ENCODE data around the gene PVR.

PVR gene

DNA sequence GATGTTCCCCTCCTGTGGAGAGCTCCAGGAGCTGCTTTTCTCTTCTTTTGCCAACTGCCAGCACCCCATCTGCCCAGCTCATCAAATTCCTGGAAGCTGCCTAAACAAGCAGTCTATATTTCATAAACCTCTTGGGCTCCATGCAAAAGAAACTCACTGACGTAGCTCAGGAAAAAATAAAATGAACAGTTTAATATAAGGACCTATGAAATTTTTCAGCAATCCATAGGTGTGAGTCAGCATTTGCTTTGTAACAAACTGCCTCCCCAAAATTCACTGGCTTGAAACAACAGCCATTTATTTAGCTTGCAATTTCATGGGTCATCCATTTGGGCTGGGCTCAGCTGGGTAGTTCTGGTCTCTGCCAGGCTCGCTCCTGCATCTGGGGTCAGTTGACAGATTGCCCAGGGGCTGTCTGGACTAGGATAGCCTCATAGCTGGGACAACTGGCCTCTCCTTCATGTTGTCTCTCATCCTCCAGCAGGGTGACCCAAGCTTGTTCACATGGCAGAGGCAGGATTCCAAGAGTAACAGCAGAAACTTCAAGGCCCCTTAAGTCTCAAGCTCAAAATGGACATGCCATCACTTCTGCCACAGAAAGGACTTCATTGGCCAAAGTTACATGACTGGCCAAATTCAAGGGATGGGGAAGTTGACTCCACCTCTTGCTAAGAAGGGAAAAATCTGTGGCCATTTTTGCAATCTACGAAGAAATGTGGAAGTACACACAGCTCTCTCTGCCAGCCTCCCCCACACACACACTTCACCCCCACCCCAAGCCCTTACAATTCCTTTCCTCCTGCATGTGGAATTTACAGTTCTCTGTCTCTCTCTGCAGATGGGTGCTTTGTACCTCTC lies 7.9 kb upstream of the PVR start:
- Histone ChIP-seq H3K4me2 (ENCODE audit: low read length) (no peak overlapping the region), H3K9me3 (ENCODE audit: control insufficient read depth, insufficient read depth, low read length) (no peaks in the 10 kb centered on the region), H3K4me3 (ENCODE audit: low read length) (no peak overlapping the region), H3K79me2 (ENCODE audit: control insufficient read depth, low read length) (no peaks in the 10 kb centered on the region), H3F3A (ENCODE audit: control insufficient read depth, insufficient read depth) (no peaks in the 10 kb centered on the region), H3K4me1 (ENCODE audit: control insufficient read depth, low read length) (no peaks in the 10 kb centered on the region), H3K27ac (ENCODE audit: low read depth, low read length) (no peak overlapping the region), H3K9me2 (replicated peaks; ENCODE audit: control insufficient read depth, low read length) (no peaks in the 10 kb centered on the region), H4K20me1 (ENCODE audit: control insufficient read depth, insufficient read depth, low read depth, low read length) (no peaks in the 10 kb centered on the region), H3K36me3 (ENCODE audit: control insufficient read depth, low read length) (no peaks in the 10 kb centered on the region), H3K27me3 (ENCODE audit: control insufficient read depth, low read length) (no peaks in the 10 kb centered on the region)
- TF ChIP-seq, protein P1, sequence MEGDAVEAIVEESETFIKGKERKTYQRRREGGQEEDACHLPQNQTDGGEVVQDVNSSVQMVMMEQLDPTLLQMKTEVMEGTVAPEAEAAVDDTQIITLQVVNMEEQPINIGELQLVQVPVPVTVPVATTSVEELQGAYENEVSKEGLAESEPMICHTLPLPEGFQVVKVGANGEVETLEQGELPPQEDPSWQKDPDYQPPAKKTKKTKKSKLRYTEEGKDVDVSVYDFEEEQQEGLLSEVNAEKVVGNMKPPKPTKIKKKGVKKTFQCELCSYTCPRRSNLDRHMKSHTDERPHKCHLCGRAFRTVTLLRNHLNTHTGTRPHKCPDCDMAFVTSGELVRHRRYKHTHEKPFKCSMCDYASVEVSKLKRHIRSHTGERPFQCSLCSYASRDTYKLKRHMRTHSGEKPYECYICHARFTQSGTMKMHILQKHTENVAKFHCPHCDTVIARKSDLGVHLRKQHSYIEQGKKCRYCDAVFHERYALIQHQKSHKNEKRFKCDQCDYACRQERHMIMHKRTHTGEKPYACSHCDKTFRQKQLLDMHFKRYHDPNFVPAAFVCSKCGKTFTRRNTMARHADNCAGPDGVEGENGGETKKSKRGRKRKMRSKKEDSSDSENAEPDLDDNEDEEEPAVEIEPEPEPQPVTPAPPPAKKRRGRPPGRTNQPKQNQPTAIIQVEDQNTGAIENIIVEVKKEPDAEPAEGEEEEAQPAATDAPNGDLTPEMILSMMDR (IDR thresholded peaks at IDR 0.05; ENCODE audit: low read depth, low read length, poor library complexity, severe bottlenecking), result no peak
- no peak for TF ChIP-seq EZH2phosphoT487 (IDR thresholded peaks at IDR 0.05; ENCODE audit: borderline replicate concordance, low read length)

DNA sequence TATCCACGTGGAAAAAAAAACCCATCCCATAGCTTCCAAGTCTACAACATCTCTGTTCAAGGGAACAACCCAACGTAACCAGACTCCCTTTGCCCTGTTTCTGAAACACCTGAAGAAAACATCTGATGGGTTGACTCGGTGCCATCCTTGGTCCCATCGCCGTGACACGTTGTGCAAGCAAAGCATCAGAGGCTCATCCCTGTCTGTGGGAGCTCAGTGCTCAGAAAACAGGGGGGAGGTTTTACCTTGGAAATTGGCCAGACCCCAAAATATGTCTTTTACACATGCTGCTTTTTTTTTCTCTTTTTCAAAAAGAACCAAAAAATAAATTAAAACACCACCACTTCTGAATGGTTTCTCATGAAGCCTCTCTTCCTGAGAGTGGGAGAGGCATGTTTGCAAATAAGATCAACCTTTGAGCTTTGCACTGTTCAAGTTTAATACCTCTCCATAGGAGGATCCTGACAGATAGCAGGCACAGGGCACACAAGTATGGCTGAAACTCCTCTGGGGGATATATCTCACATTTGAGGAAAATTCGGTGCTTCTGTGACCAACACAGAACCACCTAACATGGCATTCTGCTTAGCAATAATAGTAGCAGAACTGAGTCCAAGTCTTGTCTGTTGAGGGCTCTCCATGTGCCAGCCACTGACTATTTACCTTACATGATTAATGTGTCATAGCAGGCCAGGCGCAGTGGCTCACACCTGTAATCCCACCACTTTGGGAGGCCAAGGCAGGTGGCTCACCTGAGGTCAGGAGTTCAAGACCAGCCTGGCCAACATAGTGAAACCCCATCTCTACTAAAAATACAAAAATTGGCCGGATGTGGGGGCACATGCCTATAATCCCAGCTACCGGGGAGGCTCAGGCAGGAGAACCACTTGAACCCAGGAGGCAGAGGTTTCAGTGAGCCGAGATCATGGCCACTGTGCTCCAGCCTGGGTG lies 7.0 kb upstream of the PVR start:
- H3K36me3 ChIP-seq (ENCODE audit: control insufficient read depth, low read length), result no peaks in the 10 kb centered on the region
- no peaks in the 10 kb centered on the region for H3K4me1 ChIP-seq (ENCODE audit: control insufficient read depth, low read length)
- no peak overlapping the region for H3K4me2 ChIP-seq (ENCODE audit: low read length)
- no peak overlapping the region for H3K4me3 ChIP-seq (ENCODE audit: low read length)
- no peaks in the 10 kb centered on the region for H3K9me2 ChIP-seq (replicated peaks; ENCODE audit: control insufficient read depth, low read length)
- H3K27ac ChIP-seq (ENCODE audit: low read depth, low read length), result no peak overlapping the region
- no peaks in the 10 kb centered on the region for H4K20me1 ChIP-seq (ENCODE audit: control insufficient read depth, insufficient read depth, low read depth, low read length)
- no peaks in the 10 kb centered on the region for H3K27me3 ChIP-seq (ENCODE audit: control insufficient read depth, low read length)
- TF ChIP-seq, protein P1 (IDR thresholded peaks at IDR 0.05; ENCODE audit: low read depth, low read length, poor library complexity, severe bottlenecking), result no peak
- no peak for TF ChIP-seq EZH2phosphoT487 (IDR thresholded peaks at IDR 0.05; ENCODE audit: borderline replicate concordance, low read length)
- H3F3A ChIP-seq (ENCODE audit: control insufficient read depth, insufficient read depth), result no peaks in the 10 kb centered on the region
- H3K79me2 ChIP-seq (ENCODE audit: control insufficient read depth, low read length), result no peaks in the 10 kb centered on the region
- no peaks in the 10 kb centered on the region for H3K9me3 ChIP-seq (ENCODE audit: control insufficient read depth, insufficient read depth, low read length)

DNA sequence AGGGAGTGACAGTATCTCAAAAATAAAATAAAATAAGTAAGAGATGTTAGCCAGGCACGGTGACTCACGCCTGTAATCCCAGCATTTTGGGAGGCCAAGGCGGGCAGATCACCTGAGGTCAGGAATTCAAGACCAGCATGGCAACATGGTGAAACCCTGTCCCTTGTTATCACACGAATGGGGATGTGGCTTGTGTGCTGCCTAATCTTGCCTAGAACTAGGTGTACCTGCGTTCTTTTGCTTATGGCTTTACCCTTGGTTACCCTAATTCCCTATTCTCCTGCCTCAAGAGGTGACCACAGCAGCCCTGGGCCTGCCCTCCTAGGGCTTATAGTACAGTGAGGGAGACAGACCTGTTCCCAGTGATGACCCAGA lies 6.3 kb upstream of the PVR start:
- H3K79me2 ChIP-seq (ENCODE audit: control insufficient read depth, low read length), result no peaks in the 10 kb centered on the region
- H4K20me1 ChIP-seq (ENCODE audit: control insufficient read depth, insufficient read depth, low read depth, low read length), result no peaks in the 10 kb centered on the region
- H3K27me3 ChIP-seq (ENCODE audit: control insufficient read depth, low read length), result no peaks in the 10 kb centered on the region
- H3K4me3 ChIP-seq (ENCODE audit: low read length), result no peak overlapping the region
- H3K27ac ChIP-seq (ENCODE audit: low read depth, low read length), result no peak overlapping the region
- TF ChIP-seq, protein P1 (IDR thresholded peaks at IDR 0.05; ENCODE audit: low read depth, low read length, poor library complexity, severe bottlenecking), result no peak
- no peak for TF ChIP-seq EZH2phosphoT487 (IDR thresholded peaks at IDR 0.05; ENCODE audit: borderline replicate concordance, low read length)
- no peak overlapping the region for H3K4me2 ChIP-seq (ENCODE audit: low read length)
- H3K36me3 ChIP-seq (ENCODE audit: control insufficient read depth, low read length), result no peaks in the 10 kb centered on the region
- H3K9me3 ChIP-seq (ENCODE audit: control insufficient read depth, insufficient read depth, low read length), result no peaks in the 10 kb centered on the region
- H3K9me2 ChIP-seq (replicated peaks; ENCODE audit: control insufficient read depth, low read length), result no peaks in the 10 kb centered on the region
- H3F3A ChIP-seq (ENCODE audit: control insufficient read depth, insufficient read depth), result no peaks in the 10 kb centered on the region
- no peaks in the 10 kb centered on the region for H3K4me1 ChIP-seq (ENCODE audit: control insufficient read depth, low read length)

Data from DOHH2 (cell line).